NCI-H226 (cell line): ENCODE results near the gene ZNF614.
A peak's percentile ranks its signal among the peaks of the same experiment; 100 is the strongest.
"Not testable (repeated sequence)": the region's sequence is repeated elsewhere in the genome, so short reads cannot be mapped to it uniquely, and the experiment has no call there.

Source experiments
- DNase-seq: peaks from one replicate; pipeline ENCODE4 v3.0.0-alpha.2; 2015

The ZNF614 gene

GRCh38 chr19:51986309-51987291 is 41.6 kb downstream of the ZNF614 start, which contains the start of gene ZNF350:
Gene ZNF350, minus strand, starts transcription at chr19:51986840. Its CDS starts 12,480 bp downstream, at chr19:51974360.
- peak; percentile 98 for DNase-seq

- DNase-seq: no peak
Observed at GRCh38 chr19:51983361-51983760, 44.8 kb downstream of the ZNF614 start.

- DNase-seq: peak; percentile 39
Observed at GRCh38 chr19:51980926-51981325, 47.3 kb downstream of the ZNF614 start.

GRCh38 chr19:51980116-51980736 is 48.0 kb downstream of the ZNF614 start:
- DNase-seq: peak; percentile 27

GRCh38 chr19:51978882-51979281 is 49.3 kb downstream of the ZNF614 start:
- no peak for DNase-seq

- no peak for DNase-seq
Observed at GRCh38 chr19:51977346-51977745, 50.8 kb downstream of the ZNF614 start.

- DNase-seq: no peak
Observed at GRCh38 chr19:51976852-51977251, 51.3 kb downstream of the ZNF614 start.

GRCh38 chr19:51975787-51976186 is 52.4 kb downstream of the ZNF614 start:
- DNase-seq: not testable (repeated sequence)

- DNase-seq: peak; percentile 29
Observed at GRCh38 chr19:51971624-51972023, 56.6 kb downstream of the ZNF614 start.

- DNase-seq: no peak
Observed at GRCh38 chr19:51970718-51971117, 57.5 kb downstream of the ZNF614 start.

- no peak for DNase-seq
Observed at GRCh38 chr19:51965583-51965982, 62.6 kb downstream of the ZNF614 start.
